H9 (cell line): ENCODE measurements around the gene ATXN3. TPM values are rescaled to one million over a fixed set of nuclear protein-coding genes. Genes with fewer than 3 reads are reported as not detected.
A peak's percentile ranks its signal among the peaks of the same experiment; 100 is the strongest.

Experiments used
- DNase-seq: peaks from one replicate; pipeline ENCODE4 v3.0.0-alpha.2; 2017
- H2AFZ ChIP-seq: one replicate; pipeline ENCODE4 v1.6.1; 2013; ENCODE audit warnings: mild to moderate bottlenecking, low read length, control low read depth, moderate library complexity
- H2AK5ac ChIP-seq: 2 replicates; pipeline ENCODE4 v1.6.1; 2013; ENCODE audit warnings: low read length, control low read depth, mixed read lengths; ENCODE audit not compliant: insufficient read length
- H2BK120ac ChIP-seq: one replicate; pipeline ENCODE4 v1.6.1; 2013; ENCODE audit warnings: low read depth, mild to moderate bottlenecking, low read length, control low read depth, inconsistent platforms; ENCODE audit not compliant: poor library complexity, severe bottlenecking
- H2BK12ac ChIP-seq: 2 replicates; pipeline ENCODE4 v1.6.1; 2013; ENCODE audit warnings: low read length, control low read depth, mixed read lengths, low read depth; ENCODE audit not compliant: insufficient read length
- H2BK15ac ChIP-seq: 2 replicates; pipeline ENCODE4 v1.6.1; 2013; ENCODE audit warnings: low read depth, low read length, control low read depth
- H2BK20ac ChIP-seq: one replicate; pipeline ENCODE4 v1.6.1; 2013; ENCODE audit warnings: low read depth, mild to moderate bottlenecking, low read length, control low read depth, inconsistent platforms; ENCODE audit not compliant: poor library complexity, severe bottlenecking
- H2BK5ac ChIP-seq: 2 replicates; pipeline ENCODE4 v1.6.1; 2013; ENCODE audit warnings: low read length, control low read depth, mixed read lengths; ENCODE audit not compliant: insufficient read length
- H3K14ac ChIP-seq: 2 replicates; pipeline ENCODE4 v1.6.1; 2013; ENCODE audit warnings: low read length, control low read depth; ENCODE audit not compliant: insufficient read depth
- H3K18ac ChIP-seq: 2 replicates; pipeline ENCODE4 v1.6.1; 2013; ENCODE audit warnings: low read depth, mild to moderate bottlenecking, mixed read lengths, low read length, control low read depth; ENCODE audit not compliant: insufficient read length
- H3K23ac ChIP-seq: 2 replicates; pipeline ENCODE4 v1.6.1; 2013; ENCODE audit warnings: low read length, control low read depth, mixed read lengths, low read depth; ENCODE audit not compliant: insufficient read length
- H3K23me2 ChIP-seq: 2 replicates; pipeline ENCODE4 v1.6.1; 2013; ENCODE audit warnings: low read depth, mild to moderate bottlenecking, mixed read lengths, low read length, control low read depth; ENCODE audit not compliant: insufficient read length, poor library complexity, severe bottlenecking
- H3K27ac ChIP-seq: 2 replicates; pipeline ENCODE4 v1.5.1; 2013; ENCODE audit warnings: low read length, control low read depth, mixed read lengths, low read depth; ENCODE audit not compliant: insufficient read length
- H3K27me3 ChIP-seq: 2 replicates; pipeline ENCODE4 v1.6.1; 2013; ENCODE audit warnings: low read length, control low read depth, inconsistent platforms; ENCODE audit not compliant: insufficient read depth
- H3K4ac ChIP-seq: 2 replicates; pipeline ENCODE4 v1.6.1; 2013; ENCODE audit warnings: low read depth, mild to moderate bottlenecking, control low read depth, inconsistent platforms, low read length, moderate library complexity
- H3K4me1 ChIP-seq: 2 replicates; pipeline ENCODE4 v1.6.1; 2013; ENCODE audit warnings: low read length, control low read depth, inconsistent platforms; ENCODE audit not compliant: insufficient read depth
- H3K4me2 ChIP-seq: 2 replicates; pipeline ENCODE4 v1.6.1; 2013; ENCODE audit warnings: low read length, control low read depth, mixed read lengths; ENCODE audit not compliant: insufficient read length, insufficient read depth
- H3K56ac ChIP-seq: 2 replicates; pipeline ENCODE4 v1.6.1; 2013; ENCODE audit warnings: low read depth, mild to moderate bottlenecking, mixed read lengths, low read length, control low read depth; ENCODE audit not compliant: insufficient read length
- H3K79me1 ChIP-seq: 2 replicates; pipeline ENCODE4 v1.6.1; 2013; ENCODE audit warnings: low read depth, mild to moderate bottlenecking, moderate library complexity, low read length, control low read depth, inconsistent platforms; ENCODE audit not compliant: insufficient read depth, poor library complexity, severe bottlenecking
- H3K79me2 ChIP-seq: 2 replicates; pipeline ENCODE4 v1.6.1; 2013; ENCODE audit warnings: low read length, control low read depth, inconsistent platforms; ENCODE audit not compliant: insufficient read depth
- H3K9ac ChIP-seq: 2 replicates; pipeline ENCODE4 v1.6.1; 2013; ENCODE audit warnings: low read length, control low read depth, mixed read lengths; ENCODE audit not compliant: insufficient read length; ENCODE audit errors: extremely low read depth
- H3K9me3 ChIP-seq: one replicate; pipeline ENCODE4 v1.6.1; 2013; ENCODE audit warnings: low read depth, low read length, inconsistent platforms; ENCODE audit not compliant: control insufficient read depth
- H3T11ph ChIP-seq: one replicate; pipeline ENCODE4 v1.6.1; 2013; ENCODE audit warnings: mild to moderate bottlenecking, low read length, control low read depth, inconsistent platforms
- H4K20me1 ChIP-seq: one replicate; pipeline ENCODE4 v1.6.1; 2013; ENCODE audit not compliant: control insufficient read depth, insufficient read length, insufficient read depth
- H4K5ac ChIP-seq: 2 replicates; pipeline ENCODE4 v1.6.1; 2013; ENCODE audit warnings: low read depth, mild to moderate bottlenecking, mixed read lengths, low read length, control low read depth; ENCODE audit not compliant: insufficient read length
- H4K8ac ChIP-seq: replicated peaks from 2 replicates; pipeline ENCODE4 v1.6.1; 2013; ENCODE audit warnings: low read length, control low read depth, mixed read lengths, low read depth; ENCODE audit not compliant: insufficient read length
- H4K91ac ChIP-seq: 2 replicates; pipeline ENCODE4 v1.6.1; 2013; ENCODE audit warnings: low read depth, mild to moderate bottlenecking, moderate library complexity, mixed read lengths, low read length, control low read depth; ENCODE audit not compliant: insufficient read length
- H3K27ac Mint-ChIP-seq, 3 experiments: 2 replicates in 2 of 3; 3 replicates in 1 of 3; pipeline ENCODE4 v1.8.0; 2020 to 2021; ENCODE audit warnings: mixed read lengths in 3 of 3, mild to moderate bottlenecking in 1 of 3, moderate library complexity in 1 of 3
- H3K27me3 Mint-ChIP-seq: 2 replicates; pipeline ENCODE4 v1.8.0; 2021; ENCODE audit warnings: low read depth, mild to moderate bottlenecking, moderate library complexity, mixed read lengths
- H3K36me3 Mint-ChIP-seq, 3 experiments: 2 replicates in 2 of 3; 3 replicates in 1 of 3; pipeline ENCODE4 v1.8.0; 2020 to 2021; ENCODE audit warnings: low read depth in 3 of 3, mixed read lengths in 3 of 3; ENCODE audit not compliant: insufficient read depth in 1 of 3
- H3K4me1 Mint-ChIP-seq, 2 experiments: 2 replicates each; pipeline ENCODE4 v1.8.0; 2020; ENCODE audit warnings: mixed read lengths in 2 of 2
- H3K4me3 Mint-ChIP-seq, 2 experiments: 2 replicates in 1 of 2; 3 replicates in 1 of 2; pipeline ENCODE4 v1.8.0; 2020 to 2021; ENCODE audit warnings: mild to moderate bottlenecking in 2 of 2, mixed read lengths in 2 of 2, moderate library complexity in 1 of 2
- H3K9me3 Mint-ChIP-seq, 2 experiments: 2 replicates in 1 of 2; 3 replicates in 1 of 2; pipeline ENCODE4 v1.8.0; 2020; ENCODE audit warnings: mild to moderate bottlenecking in 2 of 2, mixed read lengths in 2 of 2, moderate library complexity in 1 of 2
- WGBS: extraction: QIAGEN DNeasy Blood & Tissue Kit; methylation state at CpG from one replicate; pipeline ENCODE4 v1.1.7; 2013; ENCODE audit warnings: missing lambda C conversion rate, low lambda C conversion rate, mixed read lengths; ENCODE audit not compliant: insufficient read length; ENCODE audit errors: extremely low coverage; 5-methylcytosine and 5-hydroxymethylcytosine counted together
- total RNA-seq: library from RNA; stranded (reverse); gene quantifications from 2 replicates; pipeline ENCODE4 v1.2.1, GENCODE V29; 2021
- TF ChIP-seq, protein P1 (sequence below): fragments of 200-600 bp; sonication (generic); conservative IDR thresholded peaks from 3 replicates; pipeline ENCODE4 v1.8.0; 2021; ENCODE audit warnings: antibody characterized with exemption, mild to moderate bottlenecking

Gene ATXN3
- total RNA-seq, 1 experiment from 2014 or later, result 29.7 TPM

DNA sequence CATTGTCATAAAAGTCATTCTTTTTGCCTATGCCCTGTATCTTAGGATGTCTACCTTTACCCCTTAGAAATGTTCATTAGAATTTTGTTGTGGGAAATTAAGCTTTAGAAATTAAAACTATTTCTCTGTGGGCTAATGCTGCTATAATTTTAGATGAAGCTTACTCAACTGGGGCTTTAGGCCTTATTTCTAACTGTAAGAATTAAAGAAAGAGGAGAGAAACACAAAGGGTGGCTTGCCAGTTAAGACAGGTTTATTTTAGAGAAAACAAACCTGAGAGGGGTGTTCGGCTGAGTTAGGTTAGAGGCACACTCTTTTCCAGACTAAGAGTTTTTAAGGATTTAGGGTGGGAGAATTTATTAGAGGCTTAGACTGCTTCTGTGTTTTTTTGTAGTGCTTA lies 72.9 kb downstream of the ATXN3 start:
- Histone ChIP-seq H3K14ac (no peak overlapping the region), H3K23ac (no peak overlapping the region), H2BK20ac (no peak overlapping the region), H3K4me2 (no peak overlapping the region), H3K9ac (no peak overlapping the region), H3K56ac (no peak overlapping the region), H3K79me2 (peaks cover 11% of the 10 kb centered on the region; the same call in 1 of the 2 replicates), H3K27me3 (no peaks in the 10 kb centered on the region), H2AK5ac (no peak overlapping the region), H3K23me2 (no peaks in the 10 kb centered on the region), H3T11ph (no peak overlapping the region), H4K91ac (no peak overlapping the region), H3K4ac (no peak overlapping the region), H3K4me1 (no peaks in the 10 kb centered on the region), H3K27ac (no peak overlapping the region), H3K9me3 (no peaks in the 10 kb centered on the region), H2BK5ac (no peak overlapping the region), H4K8ac (no peak overlapping the region), H3K79me1 (no peaks in the 10 kb centered on the region), H4K20me1 (no peaks in the 10 kb centered on the region), H2AFZ (no peak overlapping the region), H2BK15ac (no peak overlapping the region), H2BK12ac (no peak overlapping the region), H4K5ac (no peak overlapping the region), H2BK120ac (no peak overlapping the region), H3K18ac (no peak overlapping the region)
- Mint-ChIP-seq H3K9me3 (peaks cover 9 to 11% of the 10 kb centered on the region in 2 experiments), H3K4me3 (peak overlapping the region in 1 of 2 experiments; percentile 40; a peak in 1 of 5 replicates), H3K27ac (no peak overlapping the region), H3K36me3 (peaks cover 18 to 49% (median 25%) of the 10 kb centered on the region in 3 experiments), H3K27me3 (no peaks in the 10 kb centered on the region), H3K4me1 (peaks cover 7 to 8% of the 10 kb centered on the region in 2 experiments)
- TF ChIP-seq, protein P1, sequence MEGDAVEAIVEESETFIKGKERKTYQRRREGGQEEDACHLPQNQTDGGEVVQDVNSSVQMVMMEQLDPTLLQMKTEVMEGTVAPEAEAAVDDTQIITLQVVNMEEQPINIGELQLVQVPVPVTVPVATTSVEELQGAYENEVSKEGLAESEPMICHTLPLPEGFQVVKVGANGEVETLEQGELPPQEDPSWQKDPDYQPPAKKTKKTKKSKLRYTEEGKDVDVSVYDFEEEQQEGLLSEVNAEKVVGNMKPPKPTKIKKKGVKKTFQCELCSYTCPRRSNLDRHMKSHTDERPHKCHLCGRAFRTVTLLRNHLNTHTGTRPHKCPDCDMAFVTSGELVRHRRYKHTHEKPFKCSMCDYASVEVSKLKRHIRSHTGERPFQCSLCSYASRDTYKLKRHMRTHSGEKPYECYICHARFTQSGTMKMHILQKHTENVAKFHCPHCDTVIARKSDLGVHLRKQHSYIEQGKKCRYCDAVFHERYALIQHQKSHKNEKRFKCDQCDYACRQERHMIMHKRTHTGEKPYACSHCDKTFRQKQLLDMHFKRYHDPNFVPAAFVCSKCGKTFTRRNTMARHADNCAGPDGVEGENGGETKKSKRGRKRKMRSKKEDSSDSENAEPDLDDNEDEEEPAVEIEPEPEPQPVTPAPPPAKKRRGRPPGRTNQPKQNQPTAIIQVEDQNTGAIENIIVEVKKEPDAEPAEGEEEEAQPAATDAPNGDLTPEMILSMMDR, result no peak
- no peak for DNase-seq
- WGBS, result no CpG with 5 or more reads among the region's 1 CpG
